GM13977 (cell line): ENCODE results near the gene CEP128.

Source experiments
- DNase-seq: peaks from one replicate; pipeline ENCODE4 v3.0.0; 2012; ENCODE audit warnings: low spot score
- in situ Hi-C: fragments of 300-500 bp; cut with MboI; formaldehyde crosslinking; loops from one replicate; pipeline ENCODE4 v1.12.0; 2022; ENCODE audit warnings: low sequenced_read_pairs, low pct_unique_long_range_greater_than_20kb, mixed read lengths, inconsistent platforms; ENCODE audit not compliant: unreplicated experiment
- TF ChIP-seq, protein P1 (sequence below): IDR thresholded peaks from 2 replicates; pipeline ENCODE4 v1.5.1; 2012; ENCODE audit warnings: mild to moderate bottlenecking, control low read depth; ENCODE audit not compliant: insufficient read depth; ENCODE audit errors: extremely low read depth, missing control alignments

CEP128 gene

DNA sequence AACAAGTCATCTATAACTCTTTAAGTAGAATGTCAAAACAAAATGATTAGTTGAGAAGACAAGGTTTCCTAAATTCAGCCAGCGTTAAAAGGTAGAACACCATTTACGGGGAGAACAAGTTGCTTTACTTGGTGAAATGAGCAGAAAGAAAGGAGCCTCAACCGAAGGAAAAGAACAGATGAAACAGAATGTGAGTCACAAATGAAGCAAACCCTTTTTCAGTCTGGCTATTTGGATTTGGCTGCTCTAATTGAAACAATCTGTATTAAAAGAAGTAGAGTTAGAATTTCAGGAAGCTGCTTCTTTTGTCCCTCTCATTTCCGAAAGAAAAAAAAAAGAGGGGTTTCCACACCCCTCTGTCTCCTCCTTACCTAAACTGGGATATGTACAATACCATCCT, 34.6 kb downstream of the CEP128 start:
- DNase-seq: no peak
- TF ChIP-seq, protein P1, sequence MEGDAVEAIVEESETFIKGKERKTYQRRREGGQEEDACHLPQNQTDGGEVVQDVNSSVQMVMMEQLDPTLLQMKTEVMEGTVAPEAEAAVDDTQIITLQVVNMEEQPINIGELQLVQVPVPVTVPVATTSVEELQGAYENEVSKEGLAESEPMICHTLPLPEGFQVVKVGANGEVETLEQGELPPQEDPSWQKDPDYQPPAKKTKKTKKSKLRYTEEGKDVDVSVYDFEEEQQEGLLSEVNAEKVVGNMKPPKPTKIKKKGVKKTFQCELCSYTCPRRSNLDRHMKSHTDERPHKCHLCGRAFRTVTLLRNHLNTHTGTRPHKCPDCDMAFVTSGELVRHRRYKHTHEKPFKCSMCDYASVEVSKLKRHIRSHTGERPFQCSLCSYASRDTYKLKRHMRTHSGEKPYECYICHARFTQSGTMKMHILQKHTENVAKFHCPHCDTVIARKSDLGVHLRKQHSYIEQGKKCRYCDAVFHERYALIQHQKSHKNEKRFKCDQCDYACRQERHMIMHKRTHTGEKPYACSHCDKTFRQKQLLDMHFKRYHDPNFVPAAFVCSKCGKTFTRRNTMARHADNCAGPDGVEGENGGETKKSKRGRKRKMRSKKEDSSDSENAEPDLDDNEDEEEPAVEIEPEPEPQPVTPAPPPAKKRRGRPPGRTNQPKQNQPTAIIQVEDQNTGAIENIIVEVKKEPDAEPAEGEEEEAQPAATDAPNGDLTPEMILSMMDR: no peak
- in situ Hi-C loops: no loop called here

DNA sequence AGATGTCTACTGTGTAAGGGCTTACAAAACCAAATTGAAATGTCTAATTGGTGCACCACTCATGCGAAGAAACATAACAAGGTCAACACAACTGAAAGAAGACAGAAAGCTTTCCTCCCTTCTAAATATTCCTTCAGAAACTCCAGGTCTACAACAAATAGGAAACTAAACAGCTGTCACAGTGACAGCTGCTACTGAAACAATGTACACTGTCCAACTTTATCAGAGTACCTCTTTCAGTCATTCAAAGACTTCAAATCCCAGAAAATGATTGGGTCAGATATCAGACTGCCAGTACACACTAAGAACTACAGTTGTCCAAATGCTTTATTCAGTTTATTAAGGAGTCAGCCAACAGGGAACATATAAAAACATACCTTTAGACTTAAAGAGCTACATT, 35.2 kb downstream of the CEP128 start:
- in situ Hi-C loops: no loop called here
- DNase-seq: no peak
- TF ChIP-seq, protein P1: no peak

DNA sequence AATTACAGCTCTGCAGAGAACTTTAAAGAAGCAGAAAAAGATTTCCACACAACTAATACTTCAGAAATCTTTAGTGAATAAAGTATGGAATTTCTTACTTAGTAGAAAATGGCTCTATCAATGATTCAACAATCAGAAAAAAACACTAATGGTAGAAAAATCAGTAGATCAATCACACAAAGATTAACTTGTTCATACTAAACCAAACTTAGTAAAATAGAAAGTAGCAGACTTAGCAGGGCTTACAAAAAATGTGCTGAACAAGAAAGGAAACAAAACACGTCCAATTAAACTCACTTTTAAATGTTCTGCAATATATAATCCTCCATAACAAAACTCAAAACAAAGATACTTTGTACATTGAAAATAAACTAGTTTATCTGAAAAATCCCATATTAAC, 38.9 kb downstream of the CEP128 start:
- in situ Hi-C loops: no loop called here
- no peak for DNase-seq
- TF ChIP-seq, protein P1: no peak

DNA sequence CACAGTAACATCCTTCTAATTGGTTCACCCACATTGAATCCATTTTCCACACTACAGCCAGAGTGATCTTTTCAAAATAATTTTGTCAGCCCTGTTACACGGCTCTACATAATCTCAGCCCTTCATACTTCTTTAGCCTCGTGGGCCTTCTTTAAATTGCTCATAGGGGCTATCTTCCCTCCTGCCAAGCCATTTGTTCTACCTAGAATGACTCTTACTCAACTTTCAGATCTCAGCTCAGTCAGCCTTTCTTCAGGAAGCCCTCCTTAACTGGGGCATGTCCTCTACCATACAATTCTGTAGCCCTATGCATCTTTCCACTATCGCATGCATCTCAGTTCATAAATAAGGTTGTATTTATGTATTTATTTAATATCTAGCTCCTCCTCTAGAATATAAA, 39.7 kb downstream of the CEP128 start:
- TF ChIP-seq, protein P1: no peak
- no peak for DNase-seq
- in situ Hi-C loops: no loop called here

DNA sequence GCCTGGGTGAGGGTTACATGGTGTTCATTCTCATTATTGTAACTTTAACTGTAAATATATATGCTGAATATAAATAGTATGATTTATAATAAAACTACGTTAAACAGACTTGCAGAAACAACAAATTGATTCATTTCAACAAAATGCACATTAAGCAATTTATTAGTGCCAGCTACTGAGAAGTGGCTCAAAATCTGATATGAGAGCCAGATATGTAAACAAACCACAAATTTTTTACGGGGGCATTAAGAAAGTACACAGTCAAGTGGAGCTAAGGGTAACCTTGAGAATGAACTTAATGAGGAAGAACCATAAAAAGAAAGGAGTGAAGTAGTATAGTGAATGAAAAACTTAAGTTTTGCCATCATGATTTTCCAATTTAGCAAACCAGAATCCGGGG, 40.3 kb downstream of the CEP128 start:
- DNase-seq: no peak
- in situ Hi-C loops: no loop called here
- TF ChIP-seq, protein P1: no peak

DNA sequence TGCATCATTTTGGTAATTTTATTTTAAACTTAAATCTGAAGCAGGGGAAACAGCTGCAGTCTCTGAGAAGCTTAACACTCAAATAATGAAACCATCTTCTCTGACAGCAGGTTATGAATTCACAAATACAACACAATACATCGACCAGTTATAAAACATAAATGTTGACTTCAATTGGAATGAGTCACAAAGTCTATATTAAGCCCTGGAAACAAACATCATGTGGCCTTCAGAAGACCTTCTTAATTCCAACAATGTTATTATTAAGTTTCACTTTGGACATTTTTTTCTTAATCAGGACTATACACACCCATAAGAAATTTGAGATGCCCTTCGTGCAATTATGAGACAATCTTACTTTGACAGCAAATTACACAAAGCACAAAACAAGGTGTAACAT, 68.9 kb downstream of the CEP128 start:
- in situ Hi-C loops: no loop called here
- TF ChIP-seq, protein P1: no peak
- no peak for DNase-seq

DNA sequence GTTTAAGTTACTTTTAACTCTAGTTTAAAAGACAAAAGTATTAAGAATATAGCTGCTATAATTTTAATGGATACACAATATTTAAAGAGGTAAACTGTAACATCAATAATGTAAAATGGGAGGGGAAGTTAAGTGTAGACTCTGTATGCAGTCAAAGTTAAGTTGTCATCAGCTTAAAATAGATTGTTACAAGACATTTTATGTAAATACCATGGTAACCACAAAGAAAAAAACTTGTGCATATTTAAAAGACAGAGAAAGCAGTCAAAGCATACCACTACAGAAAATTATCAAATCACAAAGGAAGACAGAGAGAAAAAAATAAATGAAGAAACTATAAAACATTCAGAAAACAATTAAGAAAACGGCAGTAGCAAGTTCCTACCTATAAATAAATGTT, 73.3 kb downstream of the CEP128 start:
- in situ Hi-C loops: no loop called here
- TF ChIP-seq, protein P1: no peak
- DNase-seq: no peak
